TTC549 (cell line): ENCODE data around the gene RHOF.

ENCODE experiments used
- FAIRE-seq: peaks from 2 replicates; lab custom pipeline; 2012; peaks lifted over from hg19 to GRCh38; lab: Jason Lieb, UNC

Gene RHOF

GRCh38 chr12:121741743-121742142 is 51.7 kb downstream of the RHOF start:
- FAIRE-seq, result no peak

- no peak for FAIRE-seq
These were observed 52.6 kb downstream of the RHOF start for GRCh38 chr12:121740847-121741246.

GRCh38 chr12:121738340-121738858 is 55.1 kb downstream of the RHOF start:
- no peak for FAIRE-seq

GRCh38 chr12:121733849-121734248 is 59.6 kb downstream of the RHOF start:
- FAIRE-seq, result no peak

- no peak for FAIRE-seq
These were observed 62.0 kb downstream of the RHOF start for GRCh38 chr12:121731473-121731872.

- no peak for FAIRE-seq
These were observed 64.5 kb downstream of the RHOF start for GRCh38 chr12:121729021-121729420.
